ENCODE data around the gene TUBA1B.

GRCh38 chr12:49138587-49138986 is 7.4 kb upstream of the TUBA1B start:
- no peak for TF ChIP-seq CTCF (IDR thresholded peaks at IDR 0.05)
- TF ChIP-seq POLR2A (IDR thresholded peaks at IDR 0.05), result no peak

All from testis (tissue), 2 donors.